GM18861 (cell line): ENCODE data around the gene ARHGEF6.
A peak's percentile ranks its signal among the peaks of the same experiment; 100 is the strongest.
"Not testable (repeated sequence)": the region's sequence is repeated elsewhere in the genome, so short reads cannot be mapped to it uniquely, and the experiment has no call there.

Experiments
- ATAC-seq: cut with Tn5 transposase; IDR thresholded peaks from one replicate; pipeline ENCODE4 v1.9.1; 2021; ENCODE audit not compliant: unreplicated experiment

The ARHGEF6 gene

GRCh38 chrX:136780763-136781162, at the start of gene ARHGEF6:
Gene ARHGEF6 (minus strand): TSS chrX:136780932. CDS start chrX:136780882, 50 bp downstream.
- ATAC-seq, result peak; percentile 43

- no peak for ATAC-seq
Measured at GRCh38 chrX:136829413-136829812, 48.7 kb upstream of the ARHGEF6 start.

- no peak for ATAC-seq
Measured at GRCh38 chrX:136828830-136829229, 48.1 kb upstream of the ARHGEF6 start.

GRCh38 chrX:136827026-136827425, 46.3 kb upstream of the ARHGEF6 start:
- ATAC-seq, result no peak

- no peak for ATAC-seq
Measured at GRCh38 chrX:136825771-136826170, 45.0 kb upstream of the ARHGEF6 start.

- no peak for ATAC-seq
Measured at GRCh38 chrX:136823175-136823574, 42.4 kb upstream of the ARHGEF6 start.

- ATAC-seq, result no peak
Measured at GRCh38 chrX:136822337-136823095, 41.8 kb upstream of the ARHGEF6 start.

GRCh38 chrX:136819756-136820155, 39.0 kb upstream of the ARHGEF6 start:
- ATAC-seq, result not testable (repeated sequence)

GRCh38 chrX:136819031-136819703, 38.4 kb upstream of the ARHGEF6 start:
- no peak for ATAC-seq

- ATAC-seq, result no peak
Measured at GRCh38 chrX:136816975-136817374, 36.2 kb upstream of the ARHGEF6 start.

- no peak for ATAC-seq
Measured at GRCh38 chrX:136814847-136815750, 34.4 kb upstream of the ARHGEF6 start.

- no peak for ATAC-seq
Measured at GRCh38 chrX:136812286-136812685, 31.6 kb upstream of the ARHGEF6 start.

GRCh38 chrX:136810493-136810892, 29.8 kb upstream of the ARHGEF6 start:
- no peak for ATAC-seq

- no peak for ATAC-seq
Measured at GRCh38 chrX:136806891-136807410, 26.2 kb upstream of the ARHGEF6 start.

- ATAC-seq, result no peak
Measured at GRCh38 chrX:136802515-136802914, 21.8 kb upstream of the ARHGEF6 start.

GRCh38 chrX:136797787-136798186, 17.1 kb upstream of the ARHGEF6 start:
- ATAC-seq, result no peak

GRCh38 chrX:136795132-136795531, 14.4 kb upstream of the ARHGEF6 start:
- ATAC-seq, result not testable (repeated sequence)

- not testable (repeated sequence) for ATAC-seq
Measured at GRCh38 chrX:136794660-136795059, 13.9 kb upstream of the ARHGEF6 start.

- ATAC-seq, result no peak
Measured at GRCh38 chrX:136794080-136794479, 13.3 kb upstream of the ARHGEF6 start.

- no peak for ATAC-seq
Measured at GRCh38 chrX:136789856-136790255, 9.1 kb upstream of the ARHGEF6 start.

- no peak for ATAC-seq
Measured at GRCh38 chrX:136784231-136784630, 3.5 kb upstream of the ARHGEF6 start.
